ENCODE data around the gene SKA3. TPM values are rescaled to one million over a fixed set of nuclear protein-coding genes. Genes with fewer than 3 reads are reported as not detected.
"Not testable (repeated sequence)": the region's sequence is repeated elsewhere in the genome, so short reads cannot be mapped to it uniquely, and the experiment has no call there.

Gene SKA3
- total RNA-seq (under 1 TPM; 0.22 to 0.26 TPM), polyA plus RNA-seq (under 1 TPM in 2 of 3 donors, not detected in 1; 0.06 to 0.79 TPM), total RNA-seq (0 to 0.84 (median 0.27) reads per million in 6 experiments)

- Mint-ChIP-seq H3K9me3 (no peaks in the 10 kb centered on the region), H3K4me1 (peaks cover 5 to 35% (median 25%) of the 10 kb centered on the region in 4 donors), H3K36me3 (peaks cover 0 to 4% (median 0%) of the 10 kb centered on the region in 3 donors), H3K4me3 (peak within 1 kb of the TSS; percentile 90 to 100 (median 95)), H3K27ac (peak within 1 kb of the TSS; percentile 93 to 98 (median 96)), H3K27me3 (no peaks in the 10 kb centered on the region)
- DNase-seq: peak; percentile 91 to 96 (median 94)
- POLR2A ChIA-PET: interaction anchor here (0.6 to 2.8 kb wide), 15 partner anchors 11 to 428 kb away, joined by 3 to 16 read pairs (median 6); partner anchors contain the start of genes EEF1AKMT1, MICU2 and ZDHHC20
- ATAC-seq: peak; percentile 97 to 98
Measured at GRCh38 chr13:21176215-21176981, at the start of gene SKA3, which contains the start of gene MRPL57. SKA3 (minus strand) TSS chr13:21176552; CDS start chr13:21176477, 75 bp downstream. MRPL57 (plus strand) TSS chr13:21176658; CDS start chr13:21176917, 259 bp downstream.

GRCh38 chr13:21225082-21225481 lies 48.7 kb upstream of the SKA3 start:
- Mint-ChIP-seq H3K4me1 (peaks cover 0 to 1% (median 0%) of the 10 kb centered on the region in 4 donors), H3K27me3 (peaks cover 0 to 7% (median 3%) of the 10 kb centered on the region in 5 donors), H3K4me3 (no peak overlapping the region), H3K27ac (no peak overlapping the region), H3K9me3 (peaks cover 0 to 15% (median 5%) of the 10 kb centered on the region in 9 donors), H3K36me3 (peaks cover 0 to 7% (median 0%) of the 10 kb centered on the region in 3 donors)
- DNase-seq (no peak), ATAC-seq (no peak)
- POLR2A ChIA-PET: no interaction called here

DNA sequence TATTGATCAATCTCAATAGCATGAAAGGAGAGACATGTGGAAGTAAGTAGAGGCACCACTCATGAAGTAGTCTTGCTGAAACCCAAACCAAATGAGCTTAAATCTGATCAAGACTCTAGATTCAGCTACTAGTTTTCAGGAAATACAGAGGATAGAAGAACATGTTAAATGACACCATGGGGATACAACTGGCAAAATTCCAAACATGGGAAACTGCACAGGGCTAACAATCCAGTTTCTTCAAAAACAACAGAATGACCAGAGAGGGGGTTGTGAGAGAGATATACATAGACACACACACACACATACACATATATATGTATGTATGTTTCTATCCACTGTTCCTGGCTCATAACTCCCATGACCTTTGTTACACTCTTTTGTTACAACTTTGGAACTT lies 44.9 kb upstream of the SKA3 start:
- DNase-seq (no peak), ATAC-seq (no peak)
- Mint-ChIP-seq H3K4me1 (peaks cover 6 to 20% (median 13%) of the 10 kb centered on the region in 4 donors), H3K27me3 (peaks cover 0 to 5% (median 3%) of the 10 kb centered on the region in 5 donors), H3K27ac (no peak overlapping the region), H3K9me3 (peaks cover 0 to 15% (median 5%) of the 10 kb centered on the region in 9 donors), H3K36me3 (peaks cover 0 to 7% (median 0%) of the 10 kb centered on the region in 3 donors), H3K4me3 (no peak overlapping the region)
- POLR2A ChIA-PET: no interaction called here

DNA sequence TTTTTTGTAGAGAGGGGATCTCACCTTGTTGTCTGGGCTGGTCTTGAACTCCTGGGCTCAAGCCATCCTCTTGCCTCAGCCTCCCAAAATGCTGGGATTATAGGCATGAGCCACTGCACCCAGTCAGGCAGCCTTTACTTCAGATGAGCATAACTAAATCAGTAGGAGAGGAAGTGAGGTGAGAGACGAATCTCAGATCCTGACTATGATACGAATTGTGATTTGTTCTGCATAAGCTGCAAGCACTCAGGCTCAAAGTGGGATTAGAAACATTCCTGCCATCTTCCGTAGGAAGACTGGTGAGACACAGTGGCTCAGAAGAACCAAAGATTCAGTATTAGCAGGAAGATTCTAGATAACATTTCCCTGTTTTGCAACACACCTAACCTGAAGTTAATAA lies 43.4 kb upstream of the SKA3 start:
- H3K4me3 Mint-ChIP-seq, H3K36me3 Mint-ChIP-seq, ATAC-seq, POLR2A ChIA-PET, DNase-seq: not testable (repeated sequence)
- peaks cover 3 to 12% (median 5%) of the 10 kb centered on the region in 5 donors for H3K27me3 Mint-ChIP-seq
- peaks cover 0 to 15% (median 5%) of the 10 kb centered on the region in 9 donors for H3K9me3 Mint-ChIP-seq
- H3K27ac Mint-ChIP-seq: peak overlapping the region in 1 of 10 donors; percentile 67
- peaks cover 6 to 20% (median 13%) of the 10 kb centered on the region in 4 donors for H3K4me1 Mint-ChIP-seq

DNA sequence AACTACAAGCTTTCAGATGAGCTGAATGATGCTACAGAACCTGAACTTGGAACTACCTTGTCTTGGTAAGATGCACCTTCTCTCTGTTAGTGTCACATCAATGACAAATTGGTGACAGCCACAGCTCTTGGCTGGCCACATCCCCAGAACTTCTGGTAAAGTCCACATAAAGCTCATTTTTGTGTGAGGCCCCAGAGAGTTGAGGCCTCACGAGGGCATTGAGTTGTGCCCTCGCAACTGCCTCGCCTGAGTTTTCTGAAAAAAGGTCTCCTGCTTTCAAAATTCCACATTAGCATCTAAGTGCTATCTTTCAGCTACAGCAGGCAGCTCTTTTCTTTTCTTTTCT lies 42.7 kb upstream of the SKA3 start:
- DNase-seq: no peak
- no peak for ATAC-seq
- Mint-ChIP-seq H3K4me1 (peaks cover 6 to 20% (median 13%) of the 10 kb centered on the region in 4 donors), H3K4me3 (peak overlapping the region in 3 of 10 donors; percentile 13 to 22 (median 14)), H3K27ac (peak overlapping the region in 5 of 10 donors; percentile 20 to 67 (median 36)), H3K27me3 (peaks cover 0 to 14% (median 4%) of the 10 kb centered on the region in 5 donors), H3K9me3 (peaks cover 0 to 15% (median 5%) of the 10 kb centered on the region in 9 donors), H3K36me3 (peaks cover 0 to 7% (median 0%) of the 10 kb centered on the region in 3 donors)
- POLR2A ChIA-PET: no interaction called here

DNA sequence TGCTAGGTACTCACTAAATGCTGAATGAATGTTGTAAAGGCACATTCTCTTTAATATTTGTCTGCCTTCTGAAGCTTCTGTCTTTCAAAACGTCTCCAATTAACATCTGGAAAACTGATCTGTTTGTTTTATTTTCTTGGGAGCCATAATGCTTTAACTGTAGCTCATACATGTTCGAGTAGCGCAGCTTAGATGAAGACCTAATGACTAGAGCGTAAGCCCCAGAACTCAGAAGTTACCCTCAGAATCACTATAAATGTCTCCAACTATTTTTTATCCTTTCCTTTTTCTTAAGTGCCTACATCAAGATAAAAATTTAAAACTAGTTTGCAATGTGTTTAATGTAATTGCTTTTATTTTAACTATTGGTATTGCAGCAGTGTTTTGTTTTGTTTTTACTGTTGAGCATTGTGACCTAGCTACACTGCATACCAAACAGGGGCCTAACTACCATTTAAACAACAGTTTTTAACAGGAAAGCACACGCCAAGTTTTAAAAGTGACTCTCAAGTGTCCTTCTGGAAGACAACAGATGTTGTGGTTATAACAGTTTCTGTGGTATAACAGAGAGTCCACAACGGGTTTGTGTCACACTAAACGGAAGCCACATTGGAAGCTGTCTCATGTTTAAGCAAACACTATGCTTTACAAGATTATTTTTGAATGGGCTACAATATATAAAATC lies 42.1 kb upstream of the SKA3 start:
- Mint-ChIP-seq H3K4me1 (peaks cover 6 to 20% (median 13%) of the 10 kb centered on the region in 4 donors), H3K4me3 (peak overlapping the region in 2 of 10 donors; percentile 14 to 26), H3K27ac (peak overlapping the region in 5 of 10 donors; percentile 5 to 49 (median 26)), H3K27me3 (peaks cover 4 to 16% (median 8%) of the 10 kb centered on the region in 5 donors), H3K36me3 (peaks cover 0 to 7% (median 0%) of the 10 kb centered on the region in 3 donors), H3K9me3 (peaks cover 0 to 15% (median 5%) of the 10 kb centered on the region in 9 donors)
- POLR2A ChIA-PET: no interaction called here
- ATAC-seq (peak in 1 of 2 donors; percentile 70), DNase-seq (peak in 2 of 10 donors; percentile 17 to 18)

- H3K27ac Mint-ChIP-seq: peak overlapping the region in 1 of 10 donors; percentile 41
- no peak for ATAC-seq
- POLR2A ChIA-PET: no interaction called here
- peaks cover 14 to 38% (median 15%) of the 10 kb centered on the region in 5 donors for H3K27me3 Mint-ChIP-seq
- H3K4me1 Mint-ChIP-seq: peaks cover 6 to 20% (median 13%) of the 10 kb centered on the region in 4 donors
- peaks cover 0 to 5% (median 2%) of the 10 kb centered on the region in 3 donors for H3K36me3 Mint-ChIP-seq
- DNase-seq: no peak
- H3K4me3 Mint-ChIP-seq: no peak overlapping the region
- H3K9me3 Mint-ChIP-seq: peaks cover 2 to 20% (median 12%) of the 10 kb centered on the region in 9 donors
Measured at GRCh38 chr13:21216332-21216731, 40.0 kb upstream of the SKA3 start.

DNA sequence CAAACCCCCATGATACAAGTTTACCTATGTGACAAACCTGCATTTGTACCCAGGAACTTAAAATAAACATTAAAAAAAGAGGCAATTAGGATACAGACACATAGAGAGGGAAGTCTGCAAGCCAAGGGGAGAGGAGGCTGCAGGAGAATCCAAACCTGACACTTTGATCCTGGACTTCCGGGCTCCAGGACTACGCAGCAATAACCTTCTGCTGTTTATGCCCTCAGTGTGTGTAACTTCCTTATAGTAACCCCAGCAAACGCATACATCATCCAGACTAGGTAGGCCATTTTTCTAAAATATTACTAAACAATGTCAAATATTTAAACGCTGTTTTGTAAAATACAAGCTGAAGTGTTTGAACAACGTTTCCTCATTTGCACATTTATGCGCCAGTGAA lies 39.1 kb upstream of the SKA3 start:
- POLR2A ChIA-PET, ATAC-seq, H3K27ac Mint-ChIP-seq, H3K4me3 Mint-ChIP-seq, H3K36me3 Mint-ChIP-seq, DNase-seq: not testable (repeated sequence)
- Mint-ChIP-seq H3K27me3 (peaks cover 15 to 43% (median 17%) of the 10 kb centered on the region in 5 donors), H3K4me1 (peaks cover 6 to 20% (median 13%) of the 10 kb centered on the region in 4 donors), H3K9me3 (peaks cover 2 to 18% (median 10%) of the 10 kb centered on the region in 9 donors)

- Mint-ChIP-seq H3K27me3 (peaks cover 15 to 51% (median 18%) of the 10 kb centered on the region in 5 donors), H3K36me3 (peaks cover 0 to 5% (median 0%) of the 10 kb centered on the region in 3 donors), H3K4me3 (no peak overlapping the region), H3K9me3 (peaks cover 2 to 18% (median 10%) of the 10 kb centered on the region in 9 donors), H3K27ac (no peak overlapping the region), H3K4me1 (no peaks in the 10 kb centered on the region)
- ATAC-seq (no peak), DNase-seq (no peak)
- POLR2A ChIA-PET: no interaction called here
Measured at GRCh38 chr13:21212138-21212775, 35.9 kb upstream of the SKA3 start.

GRCh38 chr13:21208652-21209154 lies 32.4 kb upstream of the SKA3 start:
- POLR2A ChIA-PET: no interaction called here
- ATAC-seq: no peak
- H3K36me3 Mint-ChIP-seq: peaks cover 0 to 5% (median 0%) of the 10 kb centered on the region in 3 donors
- no peak overlapping the region for H3K4me3 Mint-ChIP-seq
- DNase-seq: no peak
- H3K27ac Mint-ChIP-seq: no peak overlapping the region
- H3K27me3 Mint-ChIP-seq: peaks cover 9 to 37% (median 16%) of the 10 kb centered on the region in 5 donors
- no peaks in the 10 kb centered on the region for H3K4me1 Mint-ChIP-seq
- H3K9me3 Mint-ChIP-seq: peaks cover 2 to 18% (median 10%) of the 10 kb centered on the region in 9 donors

GRCh38 chr13:21202767-21203531 lies 26.6 kb upstream of the SKA3 start:
- Mint-ChIP-seq H3K9me3 (peaks cover 0 to 13% (median 7%) of the 10 kb centered on the region in 9 donors), H3K4me3 (no peak overlapping the region), H3K36me3 (peaks cover 0 to 7% (median 0%) of the 10 kb centered on the region in 3 donors), H3K27me3 (peaks cover 0 to 4% (median 2%) of the 10 kb centered on the region in 5 donors), H3K27ac (peak overlapping the region in 1 of 10 donors; percentile 19), H3K4me1 (peaks cover 0 to 3% (median 0%) of the 10 kb centered on the region in 4 donors)
- DNase-seq (no peak), ATAC-seq (no peak)
- POLR2A ChIA-PET: no interaction called here

Measured in naive thymus-derived CD8-positive, alpha-beta T cell (primary cell).